EH (cell line): ENCODE measurements around the gene ARPC3.
A peak's percentile ranks its signal among the peaks of the same experiment; 100 is the strongest.
"Not testable (repeated sequence)": the region's sequence is repeated elsewhere in the genome, so short reads cannot be mapped to it uniquely, and the experiment has no call there.

Source experiments
- DNase-seq: peaks from one replicate; pipeline ENCODE4 v3.0.0-alpha.2; 2015; ENCODE audit warnings: low read depth

The ARPC3 gene

GRCh38 chr12:110449799-110450497 lies at the start of gene ARPC3:
Gene ARPC3, minus strand, starts transcription at chr12:110450337. Its CDS starts 77 bp downstream, at chr12:110450260.
- peak; percentile 96 for DNase-seq

DNA sequence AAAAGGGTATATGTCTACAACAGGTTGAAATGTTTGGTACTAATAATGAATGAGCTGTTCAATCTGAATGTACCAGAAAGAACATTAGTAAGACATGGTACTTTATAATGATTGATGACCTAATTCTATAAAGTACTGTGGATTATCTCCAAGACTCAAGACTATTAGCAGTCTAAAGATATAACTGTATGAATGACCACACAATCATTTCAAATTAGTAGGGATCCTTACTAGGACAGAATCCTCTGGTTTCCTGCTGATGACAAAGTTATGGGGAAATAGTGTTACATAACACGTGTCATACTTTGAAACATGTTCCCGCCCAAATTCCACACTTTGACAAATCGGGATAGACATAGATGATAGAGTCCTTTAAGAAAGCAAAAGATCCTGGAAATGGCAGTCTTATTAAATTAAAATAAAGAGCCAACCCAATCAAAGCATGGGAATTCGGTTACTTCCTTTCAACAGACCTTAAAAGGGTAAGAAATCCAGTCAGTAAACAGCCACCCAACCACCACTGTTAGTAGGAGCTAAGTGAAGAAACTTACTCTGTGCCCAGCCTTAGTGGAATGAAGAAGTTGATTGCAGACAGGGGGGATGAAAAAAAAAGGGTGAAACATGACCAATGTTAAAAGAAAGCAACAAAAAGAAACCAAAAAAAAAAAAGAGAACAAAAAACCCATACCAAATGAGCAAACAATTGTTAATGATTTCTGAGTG lies 49.0 kb upstream of the ARPC3 start:
- DNase-seq, result peak; percentile 83

DNA sequence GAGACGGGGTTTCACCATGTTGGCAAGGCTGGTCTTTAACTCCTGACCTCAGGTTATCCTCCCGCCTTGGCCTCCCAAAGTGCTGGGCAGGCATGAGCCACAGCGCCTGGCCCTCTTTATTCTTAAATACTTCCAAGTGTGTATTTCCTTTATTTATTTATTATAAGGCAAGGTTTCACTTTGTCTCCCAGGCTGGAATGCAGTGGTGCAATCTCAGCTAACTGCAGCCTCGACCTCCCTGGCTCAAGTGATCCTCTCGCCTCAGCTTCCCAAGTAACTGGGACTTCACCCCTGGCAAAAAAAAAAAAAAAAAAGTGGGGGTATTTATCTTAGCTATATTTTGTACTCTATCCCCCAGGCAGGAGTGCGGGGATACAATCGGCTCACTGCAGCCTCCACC lies 25.3 kb upstream of the ARPC3 start:
- peak; percentile 6 for DNase-seq

DNA sequence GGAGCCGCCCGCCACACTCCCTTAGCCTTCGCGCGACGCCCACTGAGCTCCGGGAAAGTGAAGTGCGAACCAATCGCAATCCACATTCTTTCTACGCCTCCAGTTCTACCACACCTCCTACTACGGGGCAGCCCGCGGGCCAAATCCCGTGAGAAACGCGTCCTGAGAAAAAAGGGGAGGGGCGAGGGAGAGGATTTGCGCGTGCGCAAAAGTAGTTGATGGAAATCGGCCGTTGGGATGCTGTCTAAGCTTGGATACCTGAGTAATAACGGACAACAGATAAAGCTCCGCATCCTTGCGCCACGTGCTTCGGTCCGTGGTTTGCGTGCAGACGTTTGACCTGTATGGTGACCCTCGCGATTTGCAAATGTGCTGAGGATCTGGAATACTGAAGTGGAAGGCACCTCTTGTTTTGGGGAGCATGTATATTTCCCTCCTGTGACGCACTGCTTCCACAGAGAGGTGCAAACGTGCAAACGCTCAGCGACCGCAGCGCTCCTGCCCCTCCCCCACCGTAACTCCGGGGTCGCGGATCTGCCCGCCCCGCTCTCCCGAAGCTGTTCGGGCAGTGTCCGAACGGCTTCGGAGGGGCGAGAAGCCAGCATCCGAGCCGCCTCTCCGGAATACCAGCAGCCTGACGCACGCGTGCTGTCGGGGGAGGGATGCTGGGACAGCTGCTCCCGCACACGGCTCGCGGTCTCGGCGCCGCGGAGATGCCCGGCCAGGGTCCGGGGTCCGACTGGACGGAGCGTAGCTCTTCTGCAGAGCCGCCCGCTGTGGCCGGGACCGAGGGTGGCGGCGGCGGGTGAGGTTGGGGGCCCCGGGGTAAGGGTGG lies 18.3 kb upstream of the ARPC3 start, which contains the start of the genes FAM216A and GPN3:
FAM216A (plus strand) TSS at position 632 of the 835 bp plus-strand sequence; CDS start at position 663, 31 bp downstream.
GPN3 (minus strand) TSS at position 44 of the 835 bp plus-strand sequence. CDS start 54 bp downstream, outside the sequence.
- peak; percentile 99 for DNase-seq

DNA sequence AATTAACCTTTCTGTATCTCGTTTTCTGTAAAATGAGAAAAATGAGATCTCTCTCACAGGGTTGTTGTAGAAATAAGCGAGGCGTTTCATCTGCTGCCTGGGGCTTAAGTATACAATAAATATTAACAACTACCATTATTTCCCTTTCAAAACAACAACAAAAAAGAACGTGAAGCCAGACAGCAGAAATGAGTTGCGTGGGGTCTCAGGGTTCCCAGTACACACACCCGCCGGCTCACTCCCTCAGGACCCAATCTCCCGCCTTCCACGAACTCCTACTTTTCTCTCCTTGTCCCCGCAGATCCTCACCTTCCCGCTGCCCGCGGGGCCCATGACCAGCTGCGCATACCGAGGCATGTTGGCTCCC lies 17.7 kb upstream of the ARPC3 start:
- DNase-seq, result no peak

- DNase-seq, result no peak
Measured at GRCh38 chr12:110466791-110467190, 16.7 kb upstream of the ARPC3 start.

DNA sequence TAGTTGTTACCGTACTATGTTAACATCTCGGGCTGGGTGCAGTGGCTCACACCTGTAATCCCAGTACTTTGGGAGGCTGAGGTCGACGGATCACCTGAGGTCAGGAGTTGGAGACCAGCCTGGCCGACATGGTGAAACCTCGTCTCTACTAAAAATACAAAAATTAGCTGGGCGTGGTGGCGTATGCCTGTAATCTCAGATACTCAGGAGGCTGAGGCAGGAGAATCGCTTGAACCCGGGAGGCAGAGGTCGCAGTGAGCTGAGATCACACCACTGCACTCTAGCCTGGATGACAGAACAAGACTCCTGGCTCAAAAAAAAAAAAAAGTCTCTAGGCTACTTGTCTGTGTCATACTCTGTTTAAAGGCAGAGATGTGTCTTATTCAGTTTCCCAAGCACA lies 15.6 kb upstream of the ARPC3 start:
- DNase-seq, result not testable (repeated sequence)

DNA sequence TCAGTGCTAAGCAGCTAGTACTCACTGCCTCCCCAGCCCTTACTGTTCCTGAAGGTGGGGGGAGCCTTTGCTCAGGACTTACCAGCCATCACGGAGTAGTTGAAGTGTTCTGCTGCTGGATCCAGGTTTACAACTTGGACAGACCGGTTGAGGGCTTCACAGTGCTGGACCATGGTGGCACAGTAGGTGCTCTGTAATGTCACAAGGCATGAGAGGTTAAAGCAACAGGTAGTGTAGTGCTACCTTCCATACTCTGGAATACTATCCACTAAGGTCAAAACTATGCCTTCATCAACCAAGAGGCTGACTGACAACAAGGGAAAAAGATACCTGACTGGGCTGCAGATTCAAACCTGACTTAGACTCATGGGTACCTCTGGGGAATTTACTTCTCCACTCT lies 14.9 kb upstream of the ARPC3 start:
- no peak for DNase-seq

DNA sequence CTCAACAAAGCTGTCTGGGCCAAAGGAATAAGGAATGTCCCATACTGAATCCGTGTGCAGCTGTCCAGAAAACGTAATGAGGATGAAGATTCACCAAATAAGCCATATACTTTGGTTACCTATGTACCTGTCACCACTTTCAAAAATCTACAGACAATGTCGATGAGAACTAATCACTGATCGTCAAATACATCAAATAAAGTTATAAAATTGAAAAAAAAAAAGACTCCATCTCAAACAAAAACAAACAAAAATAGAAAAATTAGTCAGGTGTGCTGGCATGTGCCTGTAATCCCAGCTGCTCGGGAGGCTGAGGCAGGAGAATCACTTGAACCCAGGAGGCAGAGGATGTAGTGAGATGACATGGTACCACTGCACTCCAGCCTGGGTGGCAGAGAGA lies 11.1 kb upstream of the ARPC3 start:
- not testable (repeated sequence) for DNase-seq

GRCh38 chr12:110458756-110459155 lies 8.6 kb upstream of the ARPC3 start:
- no peak for DNase-seq

DNA sequence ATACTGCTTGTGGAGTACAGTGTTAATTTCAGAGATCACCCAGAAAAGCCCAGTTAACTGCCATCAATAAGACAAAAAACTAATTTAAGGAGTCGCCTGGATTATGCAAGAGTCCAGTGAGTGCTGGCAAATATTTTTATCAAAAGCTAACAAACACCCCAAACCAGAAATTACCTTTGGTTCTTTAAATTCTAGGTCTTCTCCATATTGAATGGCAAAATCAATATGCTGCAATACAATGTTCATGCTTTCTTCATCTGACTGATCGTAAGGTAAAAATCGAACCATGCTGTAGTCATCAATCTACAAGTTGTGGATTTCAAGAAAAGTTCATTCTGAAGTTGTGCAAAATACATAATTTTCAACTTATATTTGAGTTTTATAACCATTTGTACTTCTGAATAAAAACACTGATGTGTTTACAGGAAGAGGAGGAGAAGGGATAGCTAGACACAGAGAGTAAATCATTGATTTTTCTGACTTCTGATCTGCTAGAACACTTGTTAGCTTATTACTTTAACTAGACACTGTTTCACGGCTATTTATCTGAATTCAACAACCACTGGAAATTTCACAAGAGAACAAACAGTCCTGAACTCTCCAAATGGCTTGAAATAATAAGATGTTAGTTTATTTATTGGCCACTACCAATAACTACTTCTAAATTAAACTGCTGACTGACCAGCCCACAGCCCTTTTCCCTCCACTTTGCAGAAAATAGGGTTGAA lies 3.6 kb upstream of the ARPC3 start:
- DNase-seq, result no peak

DNA sequence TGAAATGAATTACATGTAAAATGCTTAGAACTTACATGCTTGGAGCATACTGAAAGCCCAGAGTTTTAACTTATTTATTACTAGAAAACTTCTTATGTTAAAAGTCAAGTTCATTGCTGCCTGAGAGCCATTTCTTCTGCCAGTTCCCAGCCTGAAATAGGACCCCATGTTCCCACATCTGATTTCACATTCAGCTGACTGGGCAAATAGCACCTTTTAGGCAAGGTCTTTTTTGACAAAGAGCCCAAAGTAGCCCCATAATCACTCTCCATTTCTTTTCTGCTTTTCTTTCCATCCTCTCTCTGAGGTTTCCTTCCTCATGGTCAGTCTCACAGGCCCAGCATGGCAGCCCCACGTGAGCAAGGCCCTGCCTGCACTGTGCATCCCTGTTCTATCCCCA lies 1.1 kb upstream of the ARPC3 start:
- DNase-seq, result no peak

GRCh38 chr12:110444455-110444854 lies 5.7 kb downstream of the ARPC3 start:
- no peak for DNase-seq

DNA sequence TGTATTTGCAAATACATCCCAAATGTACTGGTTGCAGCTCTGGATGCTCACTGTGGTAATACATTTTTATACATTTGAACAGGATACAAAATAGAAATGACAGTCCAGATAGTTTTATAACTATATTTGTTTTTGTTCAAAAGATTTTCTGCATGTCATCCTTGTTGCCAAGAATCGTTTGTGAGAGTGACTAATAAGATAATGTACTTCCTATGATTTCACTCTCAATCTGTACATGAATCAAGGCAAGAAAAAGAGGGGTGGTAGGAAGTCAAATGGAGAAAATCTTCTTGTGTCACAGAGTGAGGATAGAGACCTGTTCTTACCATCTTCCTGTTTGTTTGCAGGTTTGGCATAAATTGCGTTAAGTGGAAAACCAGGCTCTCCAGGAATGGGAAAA lies 13.9 kb downstream of the ARPC3 start:
- DNase-seq, result peak; percentile 47

DNA sequence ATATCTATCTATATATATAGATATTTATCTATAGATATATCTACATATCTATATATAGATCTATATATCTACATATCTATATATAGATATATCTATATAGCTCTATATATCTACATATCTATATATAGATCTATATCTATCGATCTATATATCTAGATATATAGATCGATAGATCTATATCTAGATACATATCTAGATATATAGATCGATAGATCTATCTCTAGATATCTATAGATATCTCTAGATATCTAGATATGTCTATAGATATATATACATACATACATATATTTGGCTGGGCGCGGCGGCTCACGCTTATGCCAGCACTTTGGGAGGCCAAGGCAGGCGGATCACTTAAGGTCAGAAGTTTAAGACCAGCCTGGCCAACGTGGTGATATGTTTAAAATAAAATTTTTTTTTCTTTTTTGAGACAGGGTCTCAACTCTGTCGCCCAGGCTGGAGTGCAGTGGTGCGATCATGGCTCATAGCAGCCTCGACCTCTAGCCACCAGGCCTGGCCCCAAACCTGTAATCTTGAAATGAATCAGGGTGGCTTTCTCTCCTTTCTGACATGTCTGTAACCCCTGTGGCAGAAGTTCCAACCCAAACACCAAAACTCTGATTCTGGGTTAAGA lies 18.1 kb downstream of the ARPC3 start:
- no peak for DNase-seq

GRCh38 chr12:110429676-110430075 lies 20.5 kb downstream of the ARPC3 start:
- not testable (repeated sequence) for DNase-seq

DNA sequence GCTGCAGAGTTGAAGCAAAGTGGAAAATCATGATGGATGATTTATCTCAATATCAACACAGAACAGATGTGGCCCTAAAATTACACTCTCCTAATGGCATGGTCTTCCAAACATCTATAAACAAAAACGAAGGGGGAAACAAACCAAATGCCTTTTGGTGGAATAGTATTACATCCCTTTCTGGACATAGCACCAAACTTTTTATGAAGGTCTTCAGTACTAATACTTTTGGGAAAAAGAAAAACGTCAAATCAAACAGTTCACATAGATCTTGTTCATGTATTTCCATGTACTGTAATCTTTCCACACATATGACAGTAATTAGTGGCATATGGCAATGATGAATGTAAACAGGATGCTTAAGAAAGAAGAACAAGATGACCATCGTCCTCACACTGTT lies 23.7 kb downstream of the ARPC3 start:
- DNase-seq, result peak; percentile 42

DNA sequence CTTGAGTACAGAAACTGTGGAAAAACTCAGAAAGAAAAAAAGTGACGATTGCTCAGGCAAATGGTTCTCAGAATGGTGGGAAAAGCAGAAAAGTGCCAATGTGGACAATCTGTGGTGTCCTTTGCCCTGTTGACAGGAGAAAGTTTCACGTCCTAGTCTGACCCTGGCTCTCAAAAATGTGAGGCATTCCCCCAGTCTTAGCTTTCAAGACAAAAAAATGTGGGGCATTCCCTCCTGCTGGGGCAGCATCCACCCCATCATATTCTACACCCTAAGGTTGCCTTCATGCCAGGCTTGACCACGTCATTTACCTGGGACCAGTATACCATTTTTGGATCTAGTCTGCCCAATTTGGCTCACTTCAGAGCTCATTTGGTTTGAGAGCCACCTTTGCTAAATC lies 25.9 kb downstream of the ARPC3 start:
- peak; percentile 65 for DNase-seq

GRCh38 chr12:110421701-110422100 lies 28.4 kb downstream of the ARPC3 start:
- DNase-seq, result no peak

- no peak for DNase-seq
Measured at GRCh38 chr12:110421159-110421661, 28.9 kb downstream of the ARPC3 start.

DNA sequence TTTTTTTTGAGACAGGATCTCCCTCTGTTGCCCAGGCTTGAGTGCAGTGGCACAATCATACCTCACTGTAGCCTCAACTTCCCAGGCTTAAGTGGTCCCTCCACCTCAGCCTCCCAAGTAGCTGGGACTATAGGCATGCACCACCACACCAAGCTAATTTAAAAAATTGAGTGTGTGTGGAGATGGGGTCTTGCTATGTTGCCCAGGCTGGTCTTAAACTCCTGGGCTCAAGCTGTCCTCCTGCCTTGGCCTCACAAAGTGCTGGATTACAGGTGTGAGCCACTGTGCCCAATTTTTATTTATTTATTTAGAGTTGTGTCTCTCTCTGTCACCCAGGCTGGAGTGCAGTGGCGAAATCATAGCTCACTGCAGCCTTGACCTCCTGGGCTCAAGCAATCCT lies 29.5 kb downstream of the ARPC3 start:
- not testable (repeated sequence) for DNase-seq
